Suprapubic skin (tissue), 4 donors: Measurements from ENCODE around the gene CCS. TPM values are rescaled to one million over a fixed set of nuclear protein-coding genes. Genes with fewer than 3 reads are reported as not detected.
"Not testable (repeated sequence)": the region's sequence is repeated elsewhere in the genome, so short reads cannot be mapped to it uniquely, and the experiment has no call there.

Experiments
- DNase-seq, 2 donors: peaks; one replicate each; pipeline ENCODE4 v3.0.0-alpha.2; 2019; ENCODE audit warnings: low spot score in 2 of 2
- H3K27ac ChIP-seq: fragments of 200-600 bp; sonication (generic); one replicate; pipeline ENCODE4 v1.5.1; 2019
- H3K27me3 ChIP-seq: fragments of 200-600 bp; sonication (generic); one replicate; pipeline ENCODE4 v1.5.1; 2019
- H3K36me3 ChIP-seq: fragments of 200-600 bp; sonication (generic); one replicate; pipeline ENCODE4 v1.5.1; 2019
- H3K4me1 ChIP-seq: fragments of 200-600 bp; sonication (generic); one replicate; pipeline ENCODE4 v1.5.1; 2019
- H3K4me3 ChIP-seq: fragments of 200-600 bp; sonication (generic); one replicate; pipeline ENCODE4 v1.5.1; 2019; ENCODE audit warnings: mild to moderate bottlenecking
- H3K9me3 ChIP-seq: fragments of 200-600 bp; sonication (generic); one replicate; pipeline ENCODE4 v1.5.1; 2019
- EP300 ChIP-seq: sonication (generic); formaldehyde crosslinking; IDR thresholded peaks from one replicate; pipeline ENCODE4 v1.6.1; 2017; ENCODE audit warnings: antibody characterized with exemption
- POLR2A ChIP-seq, 2 donors: fragments of 450-650 bp; IDR thresholded peaks; one replicate each; pipeline ENCODE4 v1.6.1; 2017; ENCODE audit warnings: antibody characterized with exemption in 2 of 2, mild to moderate bottlenecking in 2 of 2, moderate library complexity in 2 of 2
- POLR2AphosphoS5 ChIP-seq, 3 donors: sonication (generic); formaldehyde crosslinking; IDR thresholded peaks; one replicate each; pipeline ENCODE4 v1.6.1; 2017; ENCODE audit warnings: antibody characterized with exemption in 3 of 3
- WGBS: methylation state at CpG from one replicate; pipeline ENCODE4 v1.1.5; 2018; 5-methylcytosine and 5-hydroxymethylcytosine counted together
- total RNA-seq, 4 donors: library from RNA; depleted of rRNA; stranded (reverse); fragments of >200 nt; gene quantifications; one replicate each; pipeline ENCODE4 v1.1.0, GENCODE V29; 2016
- TF ChIP-seq, protein P1 (sequence below), 2 donors: fragments of 200-600 bp in 1 of 2; fragments of 450-650 bp in 1 of 2; sonication (generic) in 1 of 2; IDR thresholded peaks; one replicate each; pipeline ENCODE4 v1.5.1; 2016 to 2019; ENCODE audit warnings: antibody characterized with exemption in 2 of 2, mild to moderate bottlenecking in 1 of 2, moderate library complexity in 1 of 2

CCS gene
- total RNA-seq, 4 donors from 2014 or later = 14.1 to 36.3 (median 20.2) TPM

DNA sequence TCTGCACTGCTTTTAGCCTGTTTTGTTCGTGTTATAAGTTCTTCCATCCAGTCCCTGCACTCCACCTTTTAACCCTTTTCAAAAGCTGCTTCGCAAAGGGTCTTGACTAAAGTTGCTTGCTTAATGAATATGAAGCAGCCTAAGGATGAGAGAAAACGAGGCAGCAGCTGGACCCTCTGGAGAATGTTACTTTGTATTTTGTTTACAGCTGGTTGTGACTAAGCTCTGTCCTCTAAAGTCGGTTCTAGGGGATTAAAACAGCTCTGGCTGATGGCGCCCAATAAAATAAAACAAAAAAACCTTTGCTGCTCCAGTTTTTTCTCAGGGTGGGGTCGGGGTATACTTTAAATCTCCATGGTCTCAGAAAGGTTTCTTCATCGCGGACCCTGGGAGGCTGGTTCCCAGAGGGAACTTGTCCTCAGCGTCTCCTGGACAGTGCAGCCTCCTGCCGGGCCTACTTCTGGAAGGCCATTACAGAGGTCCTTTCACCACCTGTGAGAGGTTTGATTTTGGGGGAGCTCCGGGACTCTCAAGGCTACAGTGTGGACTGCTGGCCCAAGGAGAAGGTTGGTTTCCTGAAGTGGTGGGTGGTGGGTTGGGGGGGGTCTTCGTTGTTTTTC, 44.7 kb downstream of the CCS start:
- Histone ChIP-seq H3K4me3 (peak overlapping the region; percentile 62), H3K27ac (peak overlapping the region; percentile 78), H3K27me3 (no peaks in the 10 kb centered on the region), H3K9me3 (no peaks in the 10 kb centered on the region), H3K4me1 (peaks cover 58% of the 10 kb centered on the region), H3K36me3 (peaks cover 25% of the 10 kb centered on the region)
- DNase-seq = no peak
- 42% methylated on average over 11 of the region's 12 CpGs for WGBS
- TF ChIP-seq POLR2AphosphoS5 (IDR thresholded peaks at IDR 0.05) = no peak
- TF ChIP-seq, protein P1, sequence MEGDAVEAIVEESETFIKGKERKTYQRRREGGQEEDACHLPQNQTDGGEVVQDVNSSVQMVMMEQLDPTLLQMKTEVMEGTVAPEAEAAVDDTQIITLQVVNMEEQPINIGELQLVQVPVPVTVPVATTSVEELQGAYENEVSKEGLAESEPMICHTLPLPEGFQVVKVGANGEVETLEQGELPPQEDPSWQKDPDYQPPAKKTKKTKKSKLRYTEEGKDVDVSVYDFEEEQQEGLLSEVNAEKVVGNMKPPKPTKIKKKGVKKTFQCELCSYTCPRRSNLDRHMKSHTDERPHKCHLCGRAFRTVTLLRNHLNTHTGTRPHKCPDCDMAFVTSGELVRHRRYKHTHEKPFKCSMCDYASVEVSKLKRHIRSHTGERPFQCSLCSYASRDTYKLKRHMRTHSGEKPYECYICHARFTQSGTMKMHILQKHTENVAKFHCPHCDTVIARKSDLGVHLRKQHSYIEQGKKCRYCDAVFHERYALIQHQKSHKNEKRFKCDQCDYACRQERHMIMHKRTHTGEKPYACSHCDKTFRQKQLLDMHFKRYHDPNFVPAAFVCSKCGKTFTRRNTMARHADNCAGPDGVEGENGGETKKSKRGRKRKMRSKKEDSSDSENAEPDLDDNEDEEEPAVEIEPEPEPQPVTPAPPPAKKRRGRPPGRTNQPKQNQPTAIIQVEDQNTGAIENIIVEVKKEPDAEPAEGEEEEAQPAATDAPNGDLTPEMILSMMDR (IDR thresholded peaks at IDR 0.05) = no peak
- TF ChIP-seq POLR2A (IDR thresholded peaks at IDR 0.05) = no peak
- TF ChIP-seq EP300 = no peak

DNA sequence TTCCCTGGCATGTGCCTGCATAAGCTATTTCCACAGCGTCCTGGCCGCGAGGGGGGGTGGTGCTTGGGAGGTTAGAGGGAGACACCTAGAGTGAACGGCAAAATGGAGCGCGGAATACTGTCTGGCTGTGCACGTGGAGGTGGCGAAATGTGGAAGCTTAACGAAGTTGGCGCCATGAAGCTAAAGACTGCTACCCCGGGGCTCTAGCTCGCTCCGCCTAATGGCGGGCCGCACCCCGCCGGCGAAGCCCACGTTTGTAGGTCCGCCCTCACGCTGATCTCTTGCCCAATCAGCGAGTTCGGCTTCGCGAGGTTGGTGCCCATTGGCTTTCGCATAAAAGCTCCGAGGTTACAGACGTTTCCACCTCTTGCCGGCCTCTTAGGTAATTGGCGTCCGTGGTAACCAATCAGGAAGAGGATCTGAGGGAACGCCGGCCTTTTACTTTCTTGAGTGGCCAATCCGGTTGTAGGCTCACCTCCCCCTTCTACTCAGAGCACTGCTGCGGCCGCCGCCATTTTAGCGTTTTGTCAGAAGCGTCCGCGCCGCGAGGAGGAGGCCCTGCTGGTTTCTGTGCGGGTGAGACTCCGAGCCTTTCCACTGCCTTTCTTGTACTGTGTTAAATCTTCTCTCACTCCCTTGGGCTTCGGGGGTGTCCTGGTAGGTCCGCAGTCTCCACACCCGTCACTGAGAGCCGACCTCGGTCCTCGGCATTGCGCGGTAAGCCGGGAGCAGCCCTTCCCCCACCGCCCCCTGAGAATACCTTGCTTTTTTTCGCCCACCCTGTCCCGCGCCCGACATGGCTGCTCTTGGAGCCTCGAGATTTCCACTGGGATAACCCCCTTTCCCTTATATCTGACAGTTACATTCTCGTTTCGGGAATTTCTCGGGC, 45.4 kb downstream of the CCS start, which contains the start of gene RBM4:
Gene RBM4, plus strand, starts transcription at position 527 of the 889 bp plus-strand sequence. CDS start 1,009 bp downstream, outside the sequence.
- no peaks in the 10 kb centered on the region for H3K27me3 ChIP-seq
- peaks cover 27% of the 10 kb centered on the region for H3K36me3 ChIP-seq
- peak; percentile 99 for DNase-seq
- peak within 1 kb of the TSS; percentile 87 for H3K27ac ChIP-seq
- no peaks in the 10 kb centered on the region for H3K9me3 ChIP-seq
- H3K4me1 ChIP-seq = peaks cover 66% of the 10 kb centered on the region
- TF ChIP-seq POLR2A (IDR thresholded peaks at IDR 0.05) = peak; percentile 68 to 89
- TF ChIP-seq EP300 = no peak
- TF ChIP-seq POLR2AphosphoS5 (IDR thresholded peaks at IDR 0.05) = peak; percentile 67 to 95 (median 91)
- TF ChIP-seq, protein P1 (IDR thresholded peaks at IDR 0.05) = no peak
- under 1% methylated on average over 38 of the region's 63 CpGs for WGBS
- peak within 1 kb of the TSS; percentile 62 for H3K4me3 ChIP-seq

DNA sequence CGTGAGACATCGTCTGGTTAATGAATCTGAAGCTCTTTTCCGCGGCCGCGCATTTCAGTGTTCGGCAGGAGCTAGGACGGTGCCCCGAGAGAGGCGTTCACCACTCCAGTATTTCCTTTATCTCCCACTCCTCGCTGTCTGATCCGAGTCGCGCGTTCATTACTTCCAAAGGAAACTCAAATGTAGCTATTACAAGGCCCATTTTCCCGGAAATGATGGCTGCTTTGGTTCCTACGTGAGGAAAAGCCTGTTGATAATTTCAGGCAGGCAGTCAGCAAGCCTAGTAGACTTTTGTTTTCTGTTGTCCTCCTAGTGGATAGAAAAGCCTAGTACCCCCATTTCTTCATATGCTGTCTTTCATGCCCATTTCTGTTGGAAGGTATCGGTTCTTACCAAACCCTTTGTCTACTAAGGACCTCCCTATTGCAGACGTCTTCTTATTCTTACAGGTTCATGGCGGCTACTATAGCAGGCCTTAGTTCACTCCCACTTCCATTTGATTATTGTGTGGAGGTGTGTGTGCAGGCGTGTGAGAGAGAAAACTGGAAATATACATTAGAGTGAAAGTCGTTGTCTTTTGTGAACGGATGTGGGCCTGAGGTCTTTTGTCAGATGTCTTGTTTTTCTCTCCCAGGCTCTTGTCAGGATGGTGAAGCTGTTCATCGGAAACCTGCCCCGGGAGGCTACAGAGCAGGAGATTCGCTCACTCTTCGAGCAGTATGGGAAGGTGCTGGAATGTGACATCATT, 46.3 kb downstream of the CCS start:
- no peak for DNase-seq
- Histone ChIP-seq H3K36me3 (peaks cover 34% of the 10 kb centered on the region), H3K27ac (peak overlapping the region; percentile 87), H3K9me3 (no peaks in the 10 kb centered on the region), H3K4me1 (peaks cover 74% of the 10 kb centered on the region), H3K4me3 (peak overlapping the region; percentile 62), H3K27me3 (no peaks in the 10 kb centered on the region)
- 1% methylated on average over 27 of the region's 27 CpGs for WGBS
- TF ChIP-seq EP300 (no peak), POLR2A (IDR thresholded peaks at IDR 0.05) (no peak), POLR2AphosphoS5 (IDR thresholded peaks at IDR 0.05) (no peak)
- TF ChIP-seq, protein P1 (IDR thresholded peaks at IDR 0.05) = no peak

DNA sequence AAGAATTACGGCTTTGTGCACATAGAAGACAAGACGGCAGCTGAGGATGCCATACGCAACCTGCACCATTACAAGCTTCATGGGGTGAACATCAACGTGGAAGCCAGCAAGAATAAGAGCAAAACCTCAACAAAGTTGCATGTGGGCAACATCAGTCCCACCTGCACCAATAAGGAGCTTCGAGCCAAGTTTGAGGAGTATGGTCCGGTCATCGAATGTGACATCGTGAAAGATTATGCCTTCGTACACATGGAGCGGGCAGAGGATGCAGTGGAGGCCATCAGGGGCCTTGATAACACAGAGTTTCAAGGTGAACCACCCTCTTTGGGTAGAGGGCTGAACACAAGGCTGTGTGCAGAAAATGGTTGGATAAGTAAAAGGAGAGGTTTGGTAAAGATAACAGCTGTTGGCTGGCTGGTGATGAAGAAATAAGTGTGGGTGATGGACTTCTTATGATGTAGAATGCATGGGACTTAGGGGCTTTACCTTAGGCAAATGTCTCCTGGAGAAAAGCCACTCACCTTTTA, 46.9 kb downstream of the CCS start:
- Histone ChIP-seq H3K36me3 (peaks cover 36% of the 10 kb centered on the region), H3K4me1 (peaks cover 78% of the 10 kb centered on the region), H3K4me3 (peak overlapping the region; percentile 62)
- not testable (repeated sequence) for H3K27ac ChIP-seq, DNase-seq, H3K9me3 ChIP-seq, H3K27me3 ChIP-seq
- WGBS = 58% methylated on average over 10 of the region's 10 CpGs

DNA sequence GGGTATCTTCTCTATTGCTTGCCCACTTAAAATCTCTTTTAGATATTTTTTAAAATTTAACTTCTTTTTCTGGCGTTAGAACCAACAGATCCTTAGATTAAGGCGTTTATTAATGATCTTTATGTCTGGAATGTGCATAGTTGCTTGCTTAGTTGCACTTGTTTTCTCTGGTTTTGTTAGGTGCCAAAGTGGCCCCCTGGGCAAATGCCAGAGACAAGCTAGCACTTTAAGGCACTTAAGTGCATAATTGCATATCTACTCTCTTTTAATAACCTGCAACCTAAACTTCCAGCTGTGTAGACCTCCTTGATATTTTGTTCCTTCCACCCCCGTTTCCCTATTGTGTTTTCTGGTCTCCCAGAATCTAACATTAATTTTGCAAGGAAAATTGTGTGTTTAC, 48.8 kb downstream of the CCS start:
- no peaks in the 10 kb centered on the region for H3K9me3 ChIP-seq
- H3K36me3 ChIP-seq = peaks cover 56% of the 10 kb centered on the region
- peak overlapping the region; percentile 62 for H3K4me3 ChIP-seq
- H3K27ac ChIP-seq = no peak overlapping the region
- H3K27me3 ChIP-seq = no peaks in the 10 kb centered on the region
- H3K4me1 ChIP-seq = peaks cover 81% of the 10 kb centered on the region
- no peak for DNase-seq
- TF ChIP-seq, protein P1 (IDR thresholded peaks at IDR 0.05) = no peak
- TF ChIP-seq POLR2A (IDR thresholded peaks at IDR 0.05) = no peak
- TF ChIP-seq POLR2AphosphoS5 (IDR thresholded peaks at IDR 0.05) = no peak
- TF ChIP-seq EP300 = no peak
- 26% methylated on average over 3 of the region's 3 CpGs for WGBS
